Right lung (tissue), 5 donors: Measurements from ENCODE around the gene CRABP2. TPM values are rescaled to one million over a fixed set of nuclear protein-coding genes. Genes with fewer than 3 reads are reported as not detected.

Experiments used
- DNase-seq, 2 donors: peaks; one replicate each; pipeline ENCODE4 v3.0.0-alpha.2; 2013
- polyA plus RNA-seq, 5 donors: library from polyadenylated mRNA; unstranded; fragments of 120-200 nt; gene quantifications; one replicate each; pipeline versions ENCODE4 v1.2.1 to v1.2.3, GENCODE V29; 2013; ENCODE audit warnings: inconsistent platforms in 1 of 5, low replicate concordance in 1 of 5; ENCODE audit not compliant: insufficient read length in 5 of 5, insufficient read depth in 1 of 5

CRABP2 gene
- polyA plus RNA-seq, 5 donors: 74.4 to 168 (median 119) TPM

GRCh38 chr1:156743367-156744302 lies 38.3 kb upstream of the CRABP2 start:
- no peak for DNase-seq

GRCh38 chr1:156742801-156743200 lies 37.4 kb upstream of the CRABP2 start:
- no peak for DNase-seq

GRCh38 chr1:156742017-156742416 lies 36.6 kb upstream of the CRABP2 start:
- no peak for DNase-seq

GRCh38 chr1:156741481-156741983 lies 36.1 kb upstream of the CRABP2 start:
- no peak for DNase-seq

- peak; percentile 96 to 97 for DNase-seq
These were observed 35.5 kb upstream of the CRABP2 start, which contains the start of gene MRPL24 for GRCh38 chr1:156740741-156741480. Gene MRPL24 (minus strand): TSS chr1:156741088. CDS start chr1:156738704, 2,384 bp downstream.

GRCh38 chr1:156740237-156740740 lies 34.9 kb upstream of the CRABP2 start:
- DNase-seq: no peak

- DNase-seq: no peak
These were observed 33.5 kb upstream of the CRABP2 start for GRCh38 chr1:156738916-156739315.

GRCh38 chr1:156738407-156738806 lies 33.0 kb upstream of the CRABP2 start:
- DNase-seq: no peak

GRCh38 chr1:156733989-156734584 lies 28.7 kb upstream of the CRABP2 start:
- no peak for DNase-seq

- peak; percentile 97 to 98 for DNase-seq
These were observed 23.4 kb upstream of the CRABP2 start, which contains the start of gene ISG20L2 for GRCh38 chr1:156728599-156729462. Gene ISG20L2 (minus strand): TSS chr1:156728766. CDS start chr1:156727652, 1,114 bp downstream.

GRCh38 chr1:156727926-156728598 lies 22.7 kb upstream of the CRABP2 start, which contains the start of gene METTL25B:
Gene METTL25B (plus strand): TSS chr1:156728469. CDS start chr1:156729105, 636 bp downstream.
- peak; percentile 76 for DNase-seq

- no peak for DNase-seq
These were observed 22.1 kb upstream of the CRABP2 start for GRCh38 chr1:156727492-156727891.

GRCh38 chr1:156726549-156727226 lies 21.3 kb upstream of the CRABP2 start:
- DNase-seq: no peak

- peak; percentile 82 to 88 for DNase-seq
These were observed 20.4 kb upstream of the CRABP2 start for GRCh38 chr1:156725683-156726280.

- no peak for DNase-seq
These were observed 16.2 kb upstream of the CRABP2 start for GRCh38 chr1:156721535-156721934.

- no peak for DNase-seq
These were observed 15.7 kb upstream of the CRABP2 start for GRCh38 chr1:156721131-156721530.

GRCh38 chr1:156717351-156717750 lies 12.0 kb upstream of the CRABP2 start:
- no peak for DNase-seq

GRCh38 chr1:156714830-156715229 lies 9.4 kb upstream of the CRABP2 start:
- DNase-seq: no peak

GRCh38 chr1:156712626-156713025 lies 7.2 kb upstream of the CRABP2 start:
- no peak for DNase-seq
